Ovary (tissue), 3 donors: ENCODE data around the gene ACTN1.

ENCODE experiments used
- CTCF ChIP-seq, 3 donors: fragments of 450-650 bp in 2 of 3; fragments of 200-600 bp in 1 of 3; IDR thresholded peaks; one replicate each; pipeline versions ENCODE4 v1.5.1 to v1.8.0; 2016 to 2022; ENCODE audit warnings: antibody characterized with exemption in 3 of 3, mild to moderate bottlenecking in 1 of 3
- POLR2A ChIP-seq: fragments of 450-650 bp; IDR thresholded peaks from one replicate; pipeline ENCODE4 v1.6.1; 2017; ENCODE audit warnings: antibody characterized with exemption, mild to moderate bottlenecking, moderate library complexity
- donor health status: DM: no; HTN: no; CAD: no.

DNA sequence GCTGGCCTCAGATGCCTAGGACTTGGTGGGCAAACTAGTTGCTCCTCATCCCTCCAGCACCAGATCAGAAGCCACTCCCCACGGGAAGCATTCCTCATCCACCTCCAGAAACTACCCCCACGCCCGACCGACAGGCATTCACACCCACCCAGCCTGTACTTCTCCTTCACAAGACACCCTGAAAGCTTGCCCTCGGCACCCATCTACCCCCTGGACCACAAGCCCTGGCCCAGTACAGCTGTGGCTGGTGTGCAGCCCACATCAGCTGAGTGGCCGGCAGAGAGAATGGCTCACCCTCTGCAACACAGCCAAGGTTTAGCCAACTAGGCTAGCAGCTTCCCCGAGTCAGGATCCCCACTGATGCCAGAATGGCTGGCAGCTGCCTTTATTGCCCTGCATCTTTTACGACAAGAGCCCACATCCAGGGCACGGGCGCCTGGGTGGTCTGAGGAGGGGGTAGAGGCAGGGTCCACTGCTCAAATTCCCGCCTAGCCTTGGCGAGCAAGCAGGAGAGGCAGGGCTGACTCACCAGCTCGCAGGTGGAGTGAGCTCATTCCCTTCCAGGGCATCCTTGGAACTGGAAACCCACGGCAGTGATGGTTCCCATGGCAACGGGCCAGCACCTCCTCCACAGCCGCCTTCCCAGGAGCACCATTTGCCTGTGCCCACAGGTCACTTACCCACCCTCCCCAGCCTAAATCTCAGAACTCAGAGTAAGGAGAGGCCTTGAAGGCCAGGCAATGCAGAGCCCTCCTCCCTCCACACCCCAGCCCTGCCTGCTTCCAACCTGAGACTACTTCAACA is 17.1 kb downstream of the ACTN1 start:
- TF ChIP-seq CTCF (IDR thresholded peaks at IDR 0.05) = no peak
- no peak for TF ChIP-seq POLR2A
